A549 (cell line): ENCODE results near the gene COASY. TPM values are rescaled to one million over a fixed set of nuclear protein-coding genes. Genes with fewer than 3 reads are reported as not detected.

Experiments used
- ATAC-seq, 2 experiments: fragments of 200-7000 bp in 1 of 2; fragments of >200 bp in 1 of 2; cut with Nextera tagmentation in 1 of 2; cut with Tn5 transposase in 1 of 2; 3 replicates each; pipeline versions ENCODE4 v1.8.0 to v1.9.1; 2018 to 2020; ENCODE audit warnings: mild to moderate bottlenecking in 1 of 2, moderate library complexity in 1 of 2
- CTCF ChIA-PET: fragments of 300-600 bp; sonication (Branson Sonifier 250); formaldehyde crosslinking; extraction: SDS; loops from one replicate; lab custom pipeline; 2021; ENCODE audit warnings: antibody characterized with exemption, inconsistent platforms; lab: Yijun Ruan, JAX
- POLR2A ChIA-PET: fragments of 350-600 bp; formaldehyde crosslinking; extraction: SDS; loops from one replicate; lab custom pipeline; 2021; ENCODE audit warnings: antibody characterized with exemption, inconsistent platforms; lab: Yijun Ruan, JAX
- DNase-seq, 2 experiments: peaks; one replicate each; pipeline versions ENCODE4 v3.0.0 to v3.0.0-alpha.2; 2011 to 2016; ENCODE audit warnings: low read depth in 1 of 2, low spot score in 1 of 2
- FAIRE-seq: peaks from 2 replicates; lab custom pipeline; 2011; peaks lifted over from hg19 to GRCh38; lab: Jason Lieb, UNC
- H3K27ac ChIP-seq, 2 experiments: fragments of >200 bp; sonication (Bioruptor Twin); formaldehyde crosslinking; 3 replicates each; pipeline ENCODE4 v1.5.1; 2016 to 2017
- H3K4me1 ChIP-seq: fragments of >200 bp; sonication (Bioruptor Twin); formaldehyde crosslinking; 3 replicates; pipeline ENCODE4 v1.6.1; 2016
- H3K4me2 ChIP-seq: fragments of >200 bp; sonication (Bioruptor Twin); formaldehyde crosslinking; 3 replicates; pipeline ENCODE4 v1.6.1; 2016
- H3K4me3 ChIP-seq: fragments of >200 bp; sonication (Bioruptor Twin); formaldehyde crosslinking; 3 replicates; pipeline ENCODE4 v1.5.1; 2016
- H3K9me3 ChIP-seq: fragments of >200 bp; sonication (Bioruptor Twin); formaldehyde crosslinking; 3 replicates; pipeline ENCODE4 v1.6.1; 2016
- CBX8 ChIP-seq: fragments of 200-600 bp; sonication (generic); IDR thresholded peaks from 2 replicates; pipeline ENCODE4 v1.6.1; 2016
- EHF ChIP-seq: fragments of 250-450 bp; sonication (Bioruptor Pico); IDR thresholded peaks from 2 replicates; pipeline ENCODE4 v1.5.0; 2020; ENCODE audit warnings: mild to moderate bottlenecking
- EHMT2 ChIP-seq: fragments of 200-600 bp; sonication (generic); IDR thresholded peaks from 2 replicates; pipeline ENCODE4 v1.6.1; 2016; ENCODE audit warnings: antibody characterized with exemption, low read depth, mild to moderate bottlenecking, moderate library complexity
- GATA3 ChIP-seq: IDR thresholded peaks from 2 replicates; pipeline ENCODE4 v1.6.1; 2012; ENCODE audit warnings: borderline replicate concordance
- HDAC2 ChIP-seq: fragments of 200-600 bp; sonication (generic); IDR thresholded peaks from 2 replicates; pipeline ENCODE4 v1.6.1; 2016
- HEYL ChIP-seq: fragments of 250-450 bp; sonication (Bioruptor Pico); IDR thresholded peaks from 2 replicates; pipeline ENCODE4 v1.8.0; 2021; ENCODE audit warnings: mild to moderate bottlenecking, moderate library complexity
- JUN ChIP-seq, 2 experiments: fragments of >200 bp; sonication (Bioruptor Twin); formaldehyde crosslinking; IDR thresholded peaks; 2 replicates in 1 of 2; 3 replicates in 1 of 2; pipeline ENCODE4 v1.6.1; 2016 to 2017
- MAZ ChIP-seq: fragments of 150-350 bp; IDR thresholded peaks from 2 replicates; pipeline ENCODE4 v1.6.1; 2014; ENCODE audit warnings: antibody characterized with exemption, low read depth, low read length, borderline replicate concordance
- MYC ChIP-seq: IDR thresholded peaks from 2 replicates; pipeline ENCODE4 v1.6.1; 2012; ENCODE audit warnings: mild to moderate bottlenecking, inconsistent platforms, low read length, improper control_type of control experiment, borderline replicate concordance
- NPAS2 ChIP-seq: fragments of 250-450 bp; sonication (Bioruptor Pico); IDR thresholded peaks from 2 replicates; pipeline ENCODE4 v1.8.0; 2022; ENCODE audit warnings: mild to moderate bottlenecking, moderate library complexity, borderline replicate concordance
- NR3C1 ChIP-seq: fragments of >200 bp; sonication (Bioruptor Twin); formaldehyde crosslinking; IDR thresholded peaks from 3 replicates; pipeline ENCODE4 v1.6.1; 2017
- PHF8 ChIP-seq: fragments of 200-600 bp; sonication (generic); IDR thresholded peaks from 2 replicates; pipeline ENCODE4 v1.6.1; 2016; ENCODE audit warnings: low read depth, mild to moderate bottlenecking, antibody characterized with exemption, moderate library complexity, borderline replicate concordance
- POLR2A ChIP-seq: IDR thresholded peaks from 2 replicates; pipeline ENCODE4 v1.6.1; 2012; ENCODE audit warnings: mild to moderate bottlenecking, low read length
- RFX5 ChIP-seq: fragments of 450-650 bp; IDR thresholded peaks from 2 replicates; pipeline ENCODE4 v1.7.1; 2014; ENCODE audit warnings: antibody characterized with exemption, mild to moderate bottlenecking, moderate library complexity
- RNF2 ChIP-seq: fragments of 200-600 bp; sonication (generic); IDR thresholded peaks from 2 replicates; pipeline ENCODE4 v1.6.1; 2016; ENCODE audit warnings: low read depth, mild to moderate bottlenecking, antibody characterized with exemption, moderate library complexity, borderline replicate concordance
- SREBF2 ChIP-seq: fragments of 450-650 bp; IDR thresholded peaks from 2 replicates; pipeline ENCODE4 v1.6.1; 2014; ENCODE audit warnings: mild to moderate bottlenecking, moderate library complexity
- TFCP2L1 ChIP-seq: fragments of 250-450 bp; sonication (Bioruptor Pico); IDR thresholded peaks from 2 replicates; pipeline ENCODE4 v1.5.0; 2021; ENCODE audit warnings: mild to moderate bottlenecking
- TP53 ChIP-seq: fragments of 250-450 bp; sonication (Bioruptor Pico); IDR thresholded peaks from 2 replicates; pipeline ENCODE4 v1.5.0; 2021; ENCODE audit warnings: mild to moderate bottlenecking, moderate library complexity
- ZFP36 ChIP-seq: fragments of 450-650 bp; IDR thresholded peaks from 2 replicates; pipeline ENCODE4 v1.6.1; 2014; ENCODE audit warnings: borderline replicate concordance; ENCODE audit not compliant: partially characterized antibody
- ZNF302 ChIP-seq: fragments of 250-450 bp; sonication (Bioruptor Pico); IDR thresholded peaks from 2 replicates; pipeline ENCODE4 v1.9.0; 2021; ENCODE audit warnings: inconsistent platforms, mild to moderate bottlenecking, moderate library complexity
- WGBS: methylation state at CpG from one replicate; pipeline ENCODE4 v1.1.6; 2017; ENCODE audit errors: missing lambda C conversion rate; 5-methylcytosine and 5-hydroxymethylcytosine counted together
- polyA plus RNA-seq, 4 experiments: library from polyadenylated mRNA; depleted of rRNA in 3 of 4; stranded (reverse); fragments of >200 nt; fragmentation: RNase III in 1 of 4; extraction: RNeasy Plus Mini Kit Qiagen cat#74134 plus additional on column Dnase treatment in 1 of 4; gene quantifications; 2 replicates in 3 of 4; 3 replicates in 1 of 4; pipeline ENCODE4 v1.2.3, GENCODE V29; 2011 to 2017
- TF ChIP-seq, protein P1 (sequence below): IDR thresholded peaks from 2 replicates; pipeline ENCODE4 v1.6.1; 2012
- TF ChIP-seq, protein P2 (sequence below): IDR thresholded peaks from 2 replicates; pipeline ENCODE4 v1.6.1; 2012; ENCODE audit warnings: low read depth, borderline replicate concordance
- TF ChIP-seq, protein P3 (sequence below): IDR thresholded peaks from 2 replicates; pipeline ENCODE4 v1.6.1; 2012
- TF ChIP-seq, protein P4 (sequence below): fragments of 450-650 bp; IDR thresholded peaks from 2 replicates; pipeline ENCODE4 v1.6.1; 2014; ENCODE audit warnings: antibody characterized with exemption
- TF ChIP-seq, protein P5 (sequence below): fragments of 200-600 bp; sonication (generic); IDR thresholded peaks from 2 replicates; pipeline ENCODE4 v1.6.1; 2016; ENCODE audit warnings: antibody characterized with exemption, mild to moderate bottlenecking, moderate library complexity

Gene COASY
- polyA plus RNA-seq, 2 of the 4 experiments (the other 2 are of a cell fraction) = 65.4 to 112 TPM

DNA sequence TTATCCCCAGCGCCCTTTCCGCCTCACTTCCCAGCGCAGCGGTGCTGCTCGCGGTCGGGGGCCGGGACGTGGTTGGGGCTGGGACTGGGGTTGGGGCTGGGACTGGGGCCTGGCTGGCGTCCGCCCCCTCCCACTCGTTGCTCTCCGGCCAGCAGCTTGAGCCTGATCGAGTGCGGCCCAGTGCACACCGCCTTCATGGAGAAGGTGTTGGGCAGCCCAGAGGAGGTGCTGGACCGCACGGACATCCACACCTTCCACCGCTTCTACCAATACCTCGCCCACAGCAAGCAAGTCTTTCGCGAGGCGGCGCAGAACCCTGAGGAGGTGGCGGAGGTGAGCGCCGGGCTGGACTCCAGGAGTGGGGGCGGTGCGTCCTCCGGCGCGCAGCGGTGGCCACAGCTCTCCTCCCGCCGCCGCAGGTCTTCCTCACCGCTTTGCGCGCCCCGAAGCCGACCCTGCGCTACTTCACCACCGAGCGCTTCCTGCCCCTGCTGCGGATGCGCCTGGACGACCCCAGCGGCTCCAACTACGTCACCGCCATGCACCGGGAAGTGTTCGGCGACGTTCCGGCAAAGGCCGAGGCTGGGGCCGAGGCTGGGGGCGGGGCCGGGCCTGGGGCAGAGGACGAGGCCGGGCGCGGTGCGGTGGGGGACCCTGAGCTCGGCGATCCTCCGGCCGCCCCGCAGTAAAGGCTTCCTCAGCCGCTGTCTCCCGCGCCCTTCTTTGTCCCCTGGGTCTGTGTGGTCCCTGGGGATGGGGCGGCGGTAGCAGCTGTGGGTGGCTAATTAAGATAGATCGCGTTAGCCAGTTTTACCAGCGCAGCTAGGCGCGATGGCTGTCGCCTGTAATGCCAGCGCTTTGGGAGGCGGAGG, 7.5 kb upstream of the COASY start (continued):
- peak; percentile 38 for TF ChIP-seq GATA3
- peak; percentile 88 for TF ChIP-seq POLR2A
- no peak for TF ChIP-seq SREBF2
- TF ChIP-seq, protein P1, sequence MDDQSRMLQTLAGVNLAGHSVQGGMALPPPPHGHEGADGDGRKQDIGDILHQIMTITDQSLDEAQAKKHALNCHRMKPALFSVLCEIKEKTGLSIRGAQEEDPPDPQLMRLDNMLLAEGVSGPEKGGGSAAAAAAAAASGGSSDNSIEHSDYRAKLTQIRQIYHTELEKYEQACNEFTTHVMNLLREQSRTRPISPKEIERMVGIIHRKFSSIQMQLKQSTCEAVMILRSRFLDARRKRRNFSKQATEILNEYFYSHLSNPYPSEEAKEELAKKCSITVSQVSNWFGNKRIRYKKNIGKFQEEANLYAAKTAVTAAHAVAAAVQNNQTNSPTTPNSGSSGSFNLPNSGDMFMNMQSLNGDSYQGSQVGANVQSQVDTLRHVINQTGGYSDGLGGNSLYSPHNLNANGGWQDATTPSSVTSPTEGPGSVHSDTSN = peak; percentile 53; the same call in 1 of the 2 replicates
- TF ChIP-seq ZNF302 (CRISPR knock-in tag) = no peak
- TF ChIP-seq PHF8 = peak; percentile 83
- TF ChIP-seq ZFP36 = no peak
- no peak for TF ChIP-seq MAZ
- no peak for TF ChIP-seq MYC
- TF ChIP-seq JUN (IDR thresholded peaks at IDR 0.05) = peak; percentile 76 to 92; a peak in 4 of 5 replicates
- no peak for TF ChIP-seq NR3C1
- TF ChIP-seq, protein P2, sequence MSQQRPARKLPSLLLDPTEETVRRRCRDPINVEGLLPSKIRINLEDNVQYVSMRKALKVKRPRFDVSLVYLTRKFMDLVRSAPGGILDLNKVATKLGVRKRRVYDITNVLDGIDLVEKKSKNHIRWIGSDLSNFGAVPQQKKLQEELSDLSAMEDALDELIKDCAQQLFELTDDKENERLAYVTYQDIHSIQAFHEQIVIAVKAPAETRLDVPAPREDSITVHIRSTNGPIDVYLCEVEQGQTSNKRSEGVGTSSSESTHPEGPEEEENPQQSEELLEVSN = peak; percentile 83
- TF ChIP-seq RNF2 = 0 out of 2 replicates have a peak, but pooled peaks have one; percentile 34
- TF ChIP-seq CBX8 = no peak
- TF ChIP-seq, protein P3, sequence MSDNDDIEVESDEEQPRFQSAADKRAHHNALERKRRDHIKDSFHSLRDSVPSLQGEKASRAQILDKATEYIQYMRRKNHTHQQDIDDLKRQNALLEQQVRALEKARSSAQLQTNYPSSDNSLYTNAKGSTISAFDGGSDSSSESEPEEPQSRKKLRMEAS = peak; percentile 91
- no peak for TF ChIP-seq EHMT2
- TF ChIP-seq TFCP2L1 = no peak

DNA sequence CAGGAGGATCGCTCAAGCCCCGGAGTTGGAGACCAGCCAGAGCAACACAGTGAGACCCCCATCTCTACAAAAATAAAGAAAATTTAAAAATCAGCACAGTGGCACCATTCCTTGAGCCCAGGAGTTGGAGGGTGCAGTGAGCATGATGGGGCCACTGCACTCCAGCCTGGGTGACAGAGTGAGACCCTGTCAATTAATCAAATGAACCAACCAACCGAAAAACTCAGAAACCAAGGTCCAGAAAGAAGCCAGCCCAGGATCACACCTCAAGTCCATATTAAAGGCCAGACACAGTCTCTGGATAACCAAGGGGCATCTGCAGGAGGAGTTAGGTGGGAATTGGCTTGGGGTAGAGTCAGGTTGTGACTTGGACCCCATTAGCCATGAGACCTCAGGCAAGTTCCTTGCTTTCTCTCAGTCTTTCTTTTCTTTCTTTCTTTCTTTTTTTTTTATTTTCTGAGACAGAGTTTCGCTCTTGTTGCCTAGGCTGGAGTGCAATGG, 6.8 kb upstream of the COASY start:
- Histone ChIP-seq H3K9me3 (no peaks in the 10 kb centered on the region), H3K4me1 (peaks cover 17% of the 10 kb centered on the region), H3K4me3 (peak overlapping the region; percentile 87), H3K27ac (peak overlapping the region; percentile 94), H3K4me2 (peak overlapping the region; percentile 92)
- ATAC-seq (peak in 1 of 2 experiments; percentile 3; a peak in 3 of 6 replicates), FAIRE-seq (no peak), DNase-seq (no peak)
- ChIA-PET POLR2A (interaction anchor here (0.7 to 1.8 kb wide), 6 partner anchors 11 to 443 kb away, joined by 3 to 7 read pairs (median 4); partner anchors contain the start of genes MLX, NAGLU, PSMC3IP and RPL27), CTCF (interaction anchor here (0.8 to 2.0 kb wide), 3 partner anchors 15 to 230 kb away, joined by 3 to 9 read pairs (median 5); partner anchors contain the start of gene PSMC3IP)
- TF ChIP-seq, protein P4, sequence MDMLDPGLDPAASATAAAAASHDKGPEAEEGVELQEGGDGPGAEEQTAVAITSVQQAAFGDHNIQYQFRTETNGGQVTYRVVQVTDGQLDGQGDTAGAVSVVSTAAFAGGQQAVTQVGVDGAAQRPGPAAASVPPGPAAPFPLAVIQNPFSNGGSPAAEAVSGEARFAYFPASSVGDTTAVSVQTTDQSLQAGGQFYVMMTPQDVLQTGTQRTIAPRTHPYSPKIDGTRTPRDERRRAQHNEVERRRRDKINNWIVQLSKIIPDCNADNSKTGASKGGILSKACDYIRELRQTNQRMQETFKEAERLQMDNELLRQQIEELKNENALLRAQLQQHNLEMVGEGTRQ = no peak
- TF ChIP-seq RNF2 (no peak), HEYL (no peak), HDAC2 (no peak), NPAS2 (no peak), TP53 (CRISPR knock-in tag) (no peak), TFCP2L1 (no peak), EHF (CRISPR knock-in tag) (no peak), RFX5 (no peak)
- TF ChIP-seq, protein P5, sequence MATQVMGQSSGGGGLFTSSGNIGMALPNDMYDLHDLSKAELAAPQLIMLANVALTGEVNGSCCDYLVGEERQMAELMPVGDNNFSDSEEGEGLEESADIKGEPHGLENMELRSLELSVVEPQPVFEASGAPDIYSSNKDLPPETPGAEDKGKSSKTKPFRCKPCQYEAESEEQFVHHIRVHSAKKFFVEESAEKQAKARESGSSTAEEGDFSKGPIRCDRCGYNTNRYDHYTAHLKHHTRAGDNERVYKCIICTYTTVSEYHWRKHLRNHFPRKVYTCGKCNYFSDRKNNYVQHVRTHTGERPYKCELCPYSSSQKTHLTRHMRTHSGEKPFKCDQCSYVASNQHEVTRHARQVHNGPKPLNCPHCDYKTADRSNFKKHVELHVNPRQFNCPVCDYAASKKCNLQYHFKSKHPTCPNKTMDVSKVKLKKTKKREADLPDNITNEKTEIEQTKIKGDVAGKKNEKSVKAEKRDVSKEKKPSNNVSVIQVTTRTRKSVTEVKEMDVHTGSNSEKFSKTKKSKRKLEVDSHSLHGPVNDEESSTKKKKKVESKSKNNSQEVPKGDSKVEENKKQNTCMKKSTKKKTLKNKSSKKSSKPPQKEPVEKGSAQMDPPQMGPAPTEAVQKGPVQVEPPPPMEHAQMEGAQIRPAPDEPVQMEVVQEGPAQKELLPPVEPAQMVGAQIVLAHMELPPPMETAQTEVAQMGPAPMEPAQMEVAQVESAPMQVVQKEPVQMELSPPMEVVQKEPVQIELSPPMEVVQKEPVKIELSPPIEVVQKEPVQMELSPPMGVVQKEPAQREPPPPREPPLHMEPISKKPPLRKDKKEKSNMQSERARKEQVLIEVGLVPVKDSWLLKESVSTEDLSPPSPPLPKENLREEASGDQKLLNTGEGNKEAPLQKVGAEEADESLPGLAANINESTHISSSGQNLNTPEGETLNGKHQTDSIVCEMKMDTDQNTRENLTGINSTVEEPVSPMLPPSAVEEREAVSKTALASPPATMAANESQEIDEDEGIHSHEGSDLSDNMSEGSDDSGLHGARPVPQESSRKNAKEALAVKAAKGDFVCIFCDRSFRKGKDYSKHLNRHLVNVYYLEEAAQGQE = no peak
- 28% methylated on average over 4 of the region's 4 CpGs for WGBS
